Stimulated activated CD8-positive, alpha-beta memory T cell treated with anti-CD3 and anti-CD28 coated beads, Interleukin-12 subunit alpha, Interleukin-12 subunit beta, amount 100 ng/mL, for 24 hours (primary cell): ENCODE data around the gene TPT1.

Experiments used
- DNase-seq: peaks from one replicate; pipeline ENCODE4 v3.0.0-alpha.2; 2020; ENCODE audit errors: extremely low read depth

The TPT1 gene

GRCh38 chr13:45333977-45334922 lies 6.7 kb downstream of the TPT1 start:
- DNase-seq, result no peak

DNA sequence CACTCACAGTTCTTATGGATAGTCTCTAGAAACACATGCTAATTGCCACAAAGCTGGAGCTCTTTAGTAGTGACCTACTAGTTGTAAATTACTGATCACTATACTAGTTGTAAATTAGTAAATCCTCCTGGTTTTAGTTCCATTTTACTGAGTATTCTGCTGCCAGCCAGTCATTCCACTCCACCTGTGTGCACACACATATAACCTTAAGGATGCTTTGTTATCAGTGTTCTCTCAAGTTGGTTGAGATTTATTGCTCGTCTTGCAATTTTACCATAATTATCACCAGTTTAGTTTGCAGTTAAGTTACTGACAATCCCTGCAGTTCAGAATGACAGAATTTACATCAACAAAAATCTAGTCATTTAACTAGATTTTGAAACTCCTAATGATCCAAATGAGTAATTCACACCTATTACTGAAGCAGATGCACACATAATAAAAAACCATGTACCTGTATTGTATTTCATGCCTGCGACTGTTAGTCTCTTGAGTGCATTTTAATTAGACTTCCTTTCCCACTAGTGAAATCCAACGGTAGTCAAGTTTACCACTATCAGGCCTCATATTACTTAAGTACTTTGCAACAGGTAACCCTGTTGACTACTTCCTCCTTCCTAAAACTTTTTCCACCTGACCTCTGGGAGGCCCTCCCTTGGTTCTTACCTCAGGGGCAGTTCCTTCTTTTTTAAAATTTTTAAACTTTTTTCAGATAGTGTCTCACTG lies 7.6 kb downstream of the TPT1 start:
- no peak for DNase-seq

DNA sequence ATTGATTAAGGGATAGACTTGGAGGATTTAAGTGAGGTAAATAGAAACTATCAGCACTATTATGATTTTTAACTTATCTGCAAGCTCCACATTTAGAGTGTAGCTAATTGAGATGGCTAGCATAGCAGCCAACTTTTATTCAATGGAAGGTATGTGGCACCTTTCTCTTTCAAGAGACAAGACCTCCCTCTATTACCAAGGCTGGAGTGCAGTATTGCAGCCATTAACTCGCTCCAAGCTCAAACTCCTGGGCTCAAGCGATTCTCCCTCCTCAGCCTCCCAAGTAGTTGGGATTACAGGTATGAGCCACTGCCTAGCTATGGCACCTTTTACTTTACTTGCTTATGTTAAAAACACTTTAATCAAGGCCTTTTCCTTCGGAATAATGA lies 8.2 kb downstream of the TPT1 start:
- DNase-seq, result no peak

GRCh38 chr13:45332036-45332830 lies 8.8 kb downstream of the TPT1 start:
- no peak for DNase-seq

GRCh38 chr13:45331692-45332035 lies 9.3 kb downstream of the TPT1 start:
- no peak for DNase-seq

GRCh38 chr13:45331123-45331619 lies 9.8 kb downstream of the TPT1 start:
- DNase-seq, result no peak

GRCh38 chr13:45328661-45329111 lies 12.3 kb downstream of the TPT1 start:
- DNase-seq, result no peak

GRCh38 chr13:45327253-45327955 lies 13.6 kb downstream of the TPT1 start:
- no peak for DNase-seq

- DNase-seq, result no peak
These were observed 15.2 kb downstream of the TPT1 start for GRCh38 chr13:45325806-45326205.

GRCh38 chr13:45320876-45321629 lies 19.9 kb downstream of the TPT1 start:
- no peak for DNase-seq

DNA sequence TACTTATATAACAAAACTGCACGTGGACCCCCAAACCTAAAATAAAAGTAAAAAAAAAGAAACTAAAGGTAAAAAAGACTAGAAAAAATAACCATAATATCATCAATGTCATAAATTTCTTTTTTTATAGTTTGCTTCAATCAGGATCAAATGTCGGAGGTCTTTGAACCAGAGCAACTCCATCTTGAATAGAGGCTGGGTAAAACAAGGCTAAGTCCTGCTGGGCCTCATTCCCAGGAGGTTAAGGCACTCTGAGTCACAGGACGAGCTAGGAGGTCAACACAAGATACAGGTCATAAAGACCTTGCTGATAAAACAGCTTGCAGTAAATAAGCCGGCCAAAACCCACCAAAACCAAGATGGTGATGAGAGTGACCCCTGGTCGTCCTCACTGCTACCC lies 24.0 kb downstream of the TPT1 start:
- DNase-seq, result no peak

GRCh38 chr13:45316338-45316737 lies 24.6 kb downstream of the TPT1 start:
- DNase-seq, result no peak

DNA sequence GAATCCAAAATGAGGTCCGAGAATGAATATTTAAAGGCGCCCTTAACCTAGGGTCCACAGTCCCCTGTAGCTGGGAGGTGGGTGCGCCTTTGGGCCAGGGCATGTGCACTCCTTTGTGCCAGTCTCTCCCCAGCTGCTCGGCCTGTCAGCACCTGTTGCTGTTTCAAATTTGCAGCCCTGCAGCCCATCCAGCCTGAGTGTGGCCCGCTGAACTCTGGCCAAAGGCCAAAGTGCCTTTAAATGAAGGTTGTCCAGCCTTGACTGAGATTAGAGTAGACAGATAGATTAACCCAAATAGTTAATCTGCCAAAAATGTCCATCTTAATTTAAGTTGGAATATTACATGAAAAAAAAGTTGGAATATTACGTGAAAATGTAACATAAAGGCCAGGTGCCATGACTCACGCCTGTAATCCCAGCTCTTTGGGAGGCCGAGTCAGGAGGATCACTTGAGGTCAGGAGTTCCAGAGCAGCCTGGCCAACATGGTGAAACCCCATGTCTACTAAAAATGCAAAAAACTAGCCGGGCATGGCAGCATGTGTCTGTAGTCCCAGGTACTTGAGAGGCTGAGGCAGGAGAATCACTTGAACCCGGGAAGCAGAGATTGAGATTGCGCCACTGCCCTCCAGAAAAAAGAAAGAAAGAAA lies 25.3 kb downstream of the TPT1 start:
- DNase-seq, result no peak

DNA sequence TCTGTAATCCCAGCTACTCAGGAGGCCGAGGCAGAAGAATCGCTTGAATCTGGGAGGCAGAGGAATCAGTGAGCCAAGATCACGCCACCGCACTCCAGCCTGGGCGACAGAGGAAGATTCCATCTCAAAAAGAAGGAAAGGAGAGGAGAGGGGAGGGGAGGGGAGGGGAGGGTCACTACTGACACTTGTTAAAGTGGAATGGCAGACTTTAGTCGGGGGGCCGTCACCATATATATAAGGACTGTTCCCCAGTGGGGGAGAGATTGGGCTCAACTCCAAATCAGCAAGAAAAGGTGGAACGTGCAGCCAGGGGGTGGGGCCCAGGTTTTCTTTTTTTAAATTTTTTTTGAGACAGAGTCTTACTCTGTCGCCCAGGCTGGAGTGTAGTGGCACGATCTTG lies 26.2 kb downstream of the TPT1 start:
- no peak for DNase-seq

DNA sequence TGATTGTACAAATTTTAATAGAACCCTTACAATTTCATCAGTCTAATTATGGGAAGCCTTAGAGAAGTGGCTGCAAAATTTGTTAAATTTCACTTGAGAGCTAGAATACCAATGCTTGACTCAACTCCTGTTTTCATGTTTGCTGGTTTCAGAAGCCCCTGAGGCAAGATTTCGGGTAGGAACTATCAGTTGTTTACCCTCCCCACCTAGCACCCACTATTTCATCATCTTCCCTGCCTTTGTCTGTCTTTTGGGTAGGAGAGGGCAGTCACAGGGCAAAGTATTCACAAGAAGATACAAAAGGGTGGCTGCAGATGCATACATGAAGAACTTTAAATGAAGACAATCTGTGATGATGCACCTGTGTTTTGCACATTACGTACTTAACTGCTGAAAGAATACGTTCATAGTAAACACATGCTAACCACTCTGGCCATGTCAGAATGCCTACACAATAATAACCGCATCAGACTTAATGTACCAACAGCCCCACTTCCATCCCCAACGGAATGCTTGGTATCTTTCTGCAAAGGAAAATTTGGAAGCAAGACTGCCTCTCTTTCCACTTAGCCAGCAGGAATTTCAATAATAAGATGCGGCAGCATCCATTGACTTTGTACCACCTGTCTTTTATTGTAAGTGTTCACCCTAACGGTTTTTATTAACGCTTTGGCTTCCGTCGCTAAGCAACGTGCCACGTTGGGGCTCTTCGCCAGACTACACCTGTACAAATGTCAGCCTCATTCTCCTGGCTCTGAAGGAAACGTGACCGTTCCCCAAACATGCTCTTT lies 30.4 kb downstream of the TPT1 start:
- no peak for DNase-seq

DNA sequence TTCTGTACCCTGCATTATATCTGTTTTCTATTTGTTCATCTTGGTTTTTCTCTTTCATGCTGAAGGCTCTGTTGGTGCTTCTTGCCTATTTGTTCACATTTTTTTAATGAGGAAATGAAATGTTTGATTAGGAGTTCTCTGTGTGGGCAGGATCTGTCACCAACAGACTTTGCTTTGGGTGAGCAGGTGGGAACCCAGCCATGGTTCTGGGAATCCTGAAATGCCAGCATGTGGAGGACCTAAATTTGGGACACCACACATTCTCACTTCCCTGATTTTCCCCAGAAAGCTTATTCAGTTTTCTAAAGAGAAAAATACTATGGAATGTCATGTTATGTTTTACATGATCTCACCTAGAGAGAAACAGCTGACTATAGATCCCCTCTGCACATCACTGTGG lies 34.0 kb downstream of the TPT1 start:
- DNase-seq, result no peak

DNA sequence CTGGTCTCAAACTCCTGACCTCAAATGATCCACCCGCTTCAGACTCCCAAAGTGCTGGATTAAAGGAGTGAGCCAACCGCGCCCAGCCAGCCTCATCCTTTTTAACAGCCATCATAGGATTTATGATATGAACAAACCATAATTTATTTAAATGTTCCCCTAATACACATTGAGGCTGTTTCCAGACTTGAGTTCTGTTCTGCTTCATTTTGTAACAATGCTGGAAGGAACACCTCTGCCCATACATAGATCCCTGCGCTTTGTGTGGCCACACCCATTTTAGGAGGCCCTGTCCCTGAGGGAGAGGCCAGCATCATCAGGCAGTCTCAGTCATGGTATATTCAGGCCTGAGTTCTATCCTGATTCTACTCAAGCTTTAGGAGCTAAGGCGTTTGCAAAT lies 35.9 kb downstream of the TPT1 start:
- DNase-seq, result no peak

DNA sequence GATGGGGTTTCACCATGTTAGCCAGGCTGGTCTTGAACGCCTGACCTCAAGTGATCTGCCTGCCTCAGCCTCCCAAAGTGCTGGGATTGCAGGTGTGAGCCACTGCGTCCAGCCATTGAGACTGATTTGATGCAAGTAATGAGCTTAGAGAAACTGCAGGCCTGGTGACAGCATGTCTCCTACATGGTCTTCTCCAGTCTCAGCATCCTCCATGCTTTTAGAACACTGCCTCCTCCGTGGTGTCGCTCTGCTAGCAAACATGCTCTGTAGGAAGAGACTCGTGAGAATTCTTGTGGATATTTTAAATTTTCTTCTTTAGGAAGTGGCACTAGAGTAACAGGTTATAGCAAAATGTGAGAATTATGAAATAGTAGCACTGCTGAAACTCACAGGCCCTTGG lies 37.1 kb downstream of the TPT1 start:
- DNase-seq, result no peak

GRCh38 chr13:45303026-45303425 lies 38.0 kb downstream of the TPT1 start:
- no peak for DNase-seq
